K562 (cell line): ENCODE results near the gene C20orf96. TPM values are rescaled to one million over a fixed set of nuclear protein-coding genes. Genes with fewer than 3 reads are reported as not detected.

Source experiments
- ARID1B ChIP-seq: fragments of 450-650 bp; IDR thresholded peaks from 2 replicates; pipeline ENCODE4 v1.6.1; 2016; ENCODE audit warnings: antibody characterized with exemption, mild to moderate bottlenecking, inconsistent platforms
- CHD1 ChIP-seq: fragments of 200-600 bp; sonication (generic); IDR thresholded peaks from one replicate; pipeline ENCODE4 v1.6.1; 2012; ENCODE audit warnings: mild to moderate bottlenecking, moderate library complexity, low read length, inconsistent platforms
- CREB1 ChIP-seq, 2 experiments: sonication (generic) in 1 of 2; formaldehyde crosslinking in 1 of 2; IDR thresholded peaks; 2 replicates each; pipeline versions ENCODE4 v1.6.1 to v1.8.0; 2012 to 2022; ENCODE audit warnings: inconsistent platforms in 1 of 2, mild to moderate bottlenecking in 1 of 2, missing genetic modification reagents in 1 of 2, moderate library complexity in 1 of 2
- CTCFL ChIP-seq: IDR thresholded peaks from 2 replicates; pipeline ENCODE4 v1.6.1; 2011; ENCODE audit warnings: borderline replicate concordance, low read depth, mild to moderate bottlenecking, moderate library complexity, low read length; ENCODE audit not compliant: insufficient read depth, poor library complexity, severe bottlenecking
- ETV1 ChIP-seq: fragments of 450-650 bp; conservative IDR thresholded peaks from 2 replicates; pipeline ENCODE4 v1.6.1; 2016; ENCODE audit warnings: missing genetic modification characterization, control low read depth, low read depth, missing compliant biosample characterization
- GATA2 ChIP-seq: sonication (generic); formaldehyde crosslinking; IDR thresholded peaks from 2 replicates; pipeline ENCODE4 v1.4.0; 2020; ENCODE audit warnings: mild to moderate bottlenecking, missing genetic modification reagents
- GATAD2B ChIP-seq: fragments of 450-650 bp; IDR thresholded peaks from 2 replicates; pipeline ENCODE4 v1.6.1; 2017; ENCODE audit warnings: mild to moderate bottlenecking, borderline replicate concordance
- MCM5 ChIP-seq: fragments of 450-650 bp; IDR thresholded peaks from 2 replicates; pipeline ENCODE4 v1.6.1; 2016; ENCODE audit warnings: low read depth
- MLX ChIP-seq, 2 experiments: fragments of 450-650 bp in 1 of 2; sonication (generic) in 1 of 2; formaldehyde crosslinking; conservative IDR thresholded peaks; 2 replicates each; pipeline versions ENCODE4 v1.4.0 to v1.8.1; 2020 to 2022; ENCODE audit warnings: mild to moderate bottlenecking in 1 of 2, missing genetic modification reagents in 1 of 2
- NELFE ChIP-seq: IDR thresholded peaks from 2 replicates; pipeline ENCODE4 v1.6.1; 2011; ENCODE audit warnings: mild to moderate bottlenecking; ENCODE audit not compliant: insufficient read depth, insufficient read length
- NRF1 ChIP-seq, 2 experiments: fragments of 450-650 bp; IDR thresholded peaks in 1 of 2; conservative IDR thresholded peaks in 1 of 2; 2 replicates each; pipeline ENCODE4 v1.6.1; 2014; ENCODE audit warnings: mild to moderate bottlenecking in 2 of 2
- PML ChIP-seq: IDR thresholded peaks from 2 replicates; pipeline ENCODE4 v1.6.1; 2012; ENCODE audit warnings: low read length, inconsistent platforms
- RAD51 ChIP-seq: fragments of 450-650 bp; IDR thresholded peaks from 2 replicates; pipeline ENCODE4 v1.7.1; 2016; ENCODE audit warnings: low read depth, mild to moderate bottlenecking, borderline replicate concordance
- RBM14 ChIP-seq: fragments of 200-400 bp; formaldehyde crosslinking; IDR thresholded peaks from 2 replicates; pipeline ENCODE4 v1.6.1; 2018; ENCODE audit warnings: low read depth, mild to moderate bottlenecking, low read length, moderate library complexity, borderline replicate concordance; ENCODE audit not compliant: insufficient read depth
- RNF219 ChIP-seq: fragments of 250-450 bp; sonication (Bioruptor Pico); IDR thresholded peaks from 2 replicates; pipeline ENCODE4 v1.5.0; 2022; ENCODE audit warnings: mild to moderate bottlenecking
- SMARCE1 ChIP-seq: fragments of 450-650 bp; IDR thresholded peaks from 2 replicates; pipeline ENCODE4 v1.7.1; 2016; ENCODE audit warnings: mild to moderate bottlenecking
- ZBTB7A ChIP-seq: IDR thresholded peaks from 2 replicates; pipeline ENCODE4 v1.6.1; 2011; ENCODE audit warnings: low read depth, mild to moderate bottlenecking, low read length, moderate library complexity, borderline replicate concordance; ENCODE audit not compliant: control insufficient read depth
- ZFP1 ChIP-seq: fragments of 450-650 bp; formaldehyde crosslinking; IDR thresholded peaks from 2 replicates; pipeline ENCODE4 v1.4.0; 2020; ENCODE audit warnings: mild to moderate bottlenecking, mixed read lengths
- ZNF124 ChIP-seq: sonication (generic); formaldehyde crosslinking; IDR thresholded peaks from 2 replicates; pipeline ENCODE4 v1.8.1; 2022; ENCODE audit warnings: missing genetic modification reagents
- ZNF232 ChIP-seq: sonication (generic); formaldehyde crosslinking; IDR thresholded peaks from 2 replicates; pipeline ENCODE4 v1.8.0; 2022; ENCODE audit warnings: mild to moderate bottlenecking, missing genetic modification reagents
- ZNF311 ChIP-seq: fragments of 250-450 bp; sonication (Bioruptor Pico); IDR thresholded peaks from 2 replicates; pipeline ENCODE4 v1.4.0; 2020; ENCODE audit warnings: mild to moderate bottlenecking, moderate library complexity
- ZNF696 ChIP-seq: fragments of 250-450 bp; sonication (Bioruptor Pico); conservative IDR thresholded peaks from 2 replicates; pipeline ENCODE4 v1.4.0; 2020; ENCODE audit warnings: mild to moderate bottlenecking, moderate library complexity
- polyA plus RNA-seq, 8 experiments: library from polyadenylated mRNA; depleted of rRNA in 4 of 8; stranded (reverse) in 5 of 8; unstranded in 3 of 8; fragments of >200 nt; fragmentation: Nextera tagmentation in 2 of 8; fragmentation: Illumina TruSeq in 1 of 8; extraction: Ambion mirVana in 2 of 8; extraction: Trizol in 1 of 8; gene quantifications; 2 replicates each; pipeline versions ENCODE4 v1.2.1 to v1.2.3, GENCODE V29; 2011 to 2014; ENCODE audit warnings: inconsistent platforms in 1 of 8, missing spikeins in 1 of 8
- total RNA-seq, 7 experiments: library from RNA; depleted of rRNA in 6 of 7; stranded (reverse); fragments of >200 nt in 6 of 7; fragmentation: Illumina TruSeq in 2 of 7; extraction: Trizol in 2 of 7; gene quantifications; 2 replicates each; pipeline versions ENCODE4 v1.2.1 to v1.2.3, GENCODE V29; 2011 to 2021; ENCODE audit warnings: low replicate concordance in 1 of 7

C20orf96 gene
- total and polyA plus RNA-seq, 9 of the 15 experiments (the other 6 are each of a cell fraction or from before 2014, with no cell fraction given): 1.7 to 11.7 (median 4.2) TPM

GRCh38 chr20:266596-267562 is 23.7 kb downstream of the C20orf96 start (continued):
- TF ChIP-seq ZNF232 (peak; percentile 88; the same call in 1 of the 2 replicates), ZNF124 (no peak), MLX (CRISPR knock-in tag; conservative IDR thresholded peaks at IDR 0.05) (peak in 1 of 2 experiments; percentile 91; a peak in 2 of 4 replicates), ZFP1 (no peak), SMARCE1 (peak; percentile 72), GATA2 (CRISPR knock-in tag) (peak; percentile 95), ARID1B (peak; percentile 85), ZNF311 (0 out of 2 replicates have a peak, but pooled peaks have one; percentile 46), CTCFL (peak; percentile 27), ZNF696 (no peak), PML (no peak), ETV1 (tag) (no peak), NELFE (no peak), RBM14 (no peak), RAD51 (peak; percentile 51; the same call in 1 of the 2 replicates), CREB1 (IDR thresholded peaks at IDR 0.05) (peak; percentile 34; the same call in 1 of the 2 replicates), CREB1 (CRISPR knock-in tag; IDR thresholded peaks at IDR 0.05) (peak; percentile 73; the same call in 1 of the 2 replicates), CHD1 (no peak), GATAD2B (0 out of 2 replicates have a peak, but pooled peaks have one; percentile 14), RNF219 (no peak), NRF1 (conservative IDR thresholded peaks at IDR 0.05 in 1 of 2, IDR thresholded peaks at IDR 0.05 in 1 of 2) (peak; percentile 49 to 66), MCM5 (no peak), ZBTB7A (peak; percentile 62; the same call in 1 of the 2 replicates)
